Omental fat pad (tissue), 4 donors: ENCODE measurements around the gene SLFNL1. TPM values are rescaled to one million over a fixed set of nuclear protein-coding genes. Genes with fewer than 3 reads are reported as not detected.

Source experiments
- ATAC-seq: fragments of 150-250 bp; one replicate; pipeline ENCODE4 v1.9.1; 2016; ENCODE audit warnings: mild to moderate bottlenecking, moderate library complexity; ENCODE audit not compliant: low FRiP score
- DNase-seq: peaks from one replicate; pipeline ENCODE4 v3.0.0-alpha.2; 2019; ENCODE audit warnings: low spot score
- total RNA-seq, 4 donors: library from RNA; depleted of rRNA; stranded (reverse); fragments of >200 nt; gene quantifications; one replicate each; pipeline ENCODE4 v1.1.0, GENCODE V29; 2016
- TF ChIP-seq, protein P1 (sequence below), 3 donors: fragments of 450-650 bp; IDR thresholded peaks; one replicate each; pipeline ENCODE4 v1.5.1; 2016 to 2017; ENCODE audit warnings: antibody characterized with exemption in 3 of 3, mild to moderate bottlenecking in 3 of 3, moderate library complexity in 2 of 3

Gene SLFNL1
- total RNA-seq = 1 to 10 TPM in 1 of 4 donors, under 1 TPM in 3; 0.19 to 1.6 (median 0.55) TPM

DNA sequence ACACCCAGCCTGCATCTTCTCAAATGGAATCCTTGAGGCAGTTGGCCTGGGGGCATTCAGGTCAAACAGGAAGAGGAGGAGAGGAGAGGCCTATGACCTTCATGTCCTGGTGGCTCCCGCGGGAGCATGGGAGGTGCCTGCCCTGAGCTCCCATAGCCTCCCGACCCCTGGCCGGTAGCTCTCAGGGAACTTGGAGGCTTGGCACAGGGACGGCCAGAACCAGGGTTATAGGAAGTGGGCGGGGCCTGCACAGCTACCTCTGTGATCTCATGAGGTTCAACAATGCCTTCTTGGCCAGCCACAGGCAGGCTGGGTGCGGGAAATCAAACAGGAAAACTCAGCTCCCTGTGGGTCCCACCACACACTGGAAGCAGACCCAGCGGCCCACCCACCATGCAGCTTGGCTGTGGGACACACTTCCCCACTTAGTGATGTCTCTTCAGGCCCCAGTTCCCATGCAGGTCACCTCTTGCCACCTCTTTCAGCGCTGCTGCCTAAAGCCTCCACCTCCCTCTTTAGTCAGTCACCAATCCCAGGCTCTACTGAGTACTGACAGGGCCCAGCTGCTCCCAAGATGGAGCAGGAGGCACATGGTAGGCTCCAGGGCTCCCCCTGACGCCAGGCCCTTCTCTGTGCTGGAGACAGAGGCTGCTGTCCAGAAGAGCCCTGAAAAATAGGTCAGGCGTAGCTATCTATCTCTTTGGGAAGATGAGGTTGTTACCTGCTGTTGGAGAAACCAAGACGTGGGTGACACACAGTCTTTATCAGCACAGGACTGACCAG lies at the start of gene SLFNL1:
TSS of gene SLFNL1 (minus strand) at position 200 of the 783 bp plus-strand sequence. CDS start 1,065 bp downstream, outside the sequence.
- TF ChIP-seq, protein P1, sequence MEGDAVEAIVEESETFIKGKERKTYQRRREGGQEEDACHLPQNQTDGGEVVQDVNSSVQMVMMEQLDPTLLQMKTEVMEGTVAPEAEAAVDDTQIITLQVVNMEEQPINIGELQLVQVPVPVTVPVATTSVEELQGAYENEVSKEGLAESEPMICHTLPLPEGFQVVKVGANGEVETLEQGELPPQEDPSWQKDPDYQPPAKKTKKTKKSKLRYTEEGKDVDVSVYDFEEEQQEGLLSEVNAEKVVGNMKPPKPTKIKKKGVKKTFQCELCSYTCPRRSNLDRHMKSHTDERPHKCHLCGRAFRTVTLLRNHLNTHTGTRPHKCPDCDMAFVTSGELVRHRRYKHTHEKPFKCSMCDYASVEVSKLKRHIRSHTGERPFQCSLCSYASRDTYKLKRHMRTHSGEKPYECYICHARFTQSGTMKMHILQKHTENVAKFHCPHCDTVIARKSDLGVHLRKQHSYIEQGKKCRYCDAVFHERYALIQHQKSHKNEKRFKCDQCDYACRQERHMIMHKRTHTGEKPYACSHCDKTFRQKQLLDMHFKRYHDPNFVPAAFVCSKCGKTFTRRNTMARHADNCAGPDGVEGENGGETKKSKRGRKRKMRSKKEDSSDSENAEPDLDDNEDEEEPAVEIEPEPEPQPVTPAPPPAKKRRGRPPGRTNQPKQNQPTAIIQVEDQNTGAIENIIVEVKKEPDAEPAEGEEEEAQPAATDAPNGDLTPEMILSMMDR (IDR thresholded peaks at IDR 0.05) = no peak
- DNase-seq (no peak), ATAC-seq (no peak)

DNA sequence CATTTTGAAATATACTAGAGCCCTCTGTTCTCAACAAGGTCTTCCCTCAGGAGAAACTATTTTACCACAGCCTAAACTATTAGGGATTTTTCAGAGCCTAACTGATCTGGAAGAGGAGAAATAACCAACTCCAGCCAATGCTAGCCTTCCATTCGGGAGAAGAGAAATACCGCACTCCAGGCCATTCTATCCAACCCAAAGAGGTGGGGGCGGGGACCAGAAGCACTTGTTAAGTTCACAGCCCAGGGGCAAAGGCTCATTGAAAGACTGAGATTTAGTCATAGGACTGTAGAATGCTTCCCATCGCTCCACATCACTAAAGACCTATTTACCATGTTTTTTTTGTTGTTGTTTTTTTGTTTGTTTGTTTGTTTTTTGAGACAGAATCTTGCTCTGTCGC lies 35.4 kb upstream of the SLFNL1 start:
- no peak for DNase-seq
- TF ChIP-seq, protein P1 (IDR thresholded peaks at IDR 0.05) = no peak
- ATAC-seq = no peak

DNA sequence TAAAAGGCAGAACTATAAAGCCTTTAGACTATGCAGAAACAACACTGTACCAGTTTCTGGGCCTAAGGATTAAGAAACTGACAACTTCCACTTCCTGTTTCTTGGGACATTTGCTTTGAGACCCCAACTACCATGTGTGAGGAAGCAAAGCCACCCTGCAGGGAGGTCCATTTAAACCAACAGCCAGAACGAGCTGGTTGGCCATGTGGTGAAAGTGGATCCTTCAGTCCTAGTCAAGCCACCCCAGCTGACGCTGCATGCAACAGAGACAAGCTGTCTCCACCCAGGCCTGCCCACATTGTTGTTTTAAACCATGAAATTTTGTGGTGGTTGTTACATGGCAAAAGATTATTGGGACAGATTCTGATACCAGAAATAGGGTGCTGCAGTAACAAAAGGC lies 31.8 kb upstream of the SLFNL1 start:
- no peak for ATAC-seq
- TF ChIP-seq, protein P1 (IDR thresholded peaks at IDR 0.05) = no peak
- no peak for DNase-seq

DNA sequence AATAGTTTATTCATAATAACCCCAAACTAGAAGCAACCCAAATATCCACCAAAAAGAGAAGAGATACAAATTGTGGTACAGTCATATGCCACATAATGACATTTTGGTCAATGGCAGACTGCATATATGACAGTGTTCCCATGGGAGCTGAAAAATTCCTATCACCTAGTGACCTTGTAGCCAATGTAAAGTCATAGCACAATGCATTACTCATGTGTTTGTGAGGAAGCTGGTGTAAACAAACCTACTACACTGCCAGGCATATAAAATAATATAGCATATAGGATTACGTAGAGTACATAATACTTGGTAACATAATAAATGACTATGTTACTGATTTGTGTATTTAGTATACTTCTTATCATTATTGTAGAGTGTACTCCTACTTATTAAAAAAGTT lies 29.5 kb upstream of the SLFNL1 start:
- no peak for DNase-seq
- TF ChIP-seq, protein P1 (IDR thresholded peaks at IDR 0.05) = no peak
- ATAC-seq = no peak

DNA sequence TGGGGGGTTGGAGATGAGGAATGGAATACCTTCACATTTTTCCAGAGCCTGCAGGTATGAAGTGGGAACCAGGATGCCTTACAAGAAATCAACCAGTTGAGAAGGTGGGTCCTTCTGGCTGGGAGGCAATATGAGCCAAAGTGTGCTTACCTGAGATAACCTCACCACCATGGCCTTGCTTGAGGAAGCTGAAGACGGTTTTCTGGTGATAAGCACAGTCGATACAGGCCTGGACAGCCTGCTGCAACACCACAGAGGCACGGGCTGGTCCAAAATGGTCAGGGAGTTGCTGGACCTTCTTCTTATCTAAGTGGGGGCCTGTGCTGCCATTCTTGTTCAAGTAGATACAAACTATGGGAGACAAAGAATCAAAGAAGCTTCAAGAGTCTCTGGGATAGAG lies 27.0 kb upstream of the SLFNL1 start:
- DNase-seq (no peak), ATAC-seq (no peak)
- TF ChIP-seq, protein P1 (IDR thresholded peaks at IDR 0.05) = no peak

DNA sequence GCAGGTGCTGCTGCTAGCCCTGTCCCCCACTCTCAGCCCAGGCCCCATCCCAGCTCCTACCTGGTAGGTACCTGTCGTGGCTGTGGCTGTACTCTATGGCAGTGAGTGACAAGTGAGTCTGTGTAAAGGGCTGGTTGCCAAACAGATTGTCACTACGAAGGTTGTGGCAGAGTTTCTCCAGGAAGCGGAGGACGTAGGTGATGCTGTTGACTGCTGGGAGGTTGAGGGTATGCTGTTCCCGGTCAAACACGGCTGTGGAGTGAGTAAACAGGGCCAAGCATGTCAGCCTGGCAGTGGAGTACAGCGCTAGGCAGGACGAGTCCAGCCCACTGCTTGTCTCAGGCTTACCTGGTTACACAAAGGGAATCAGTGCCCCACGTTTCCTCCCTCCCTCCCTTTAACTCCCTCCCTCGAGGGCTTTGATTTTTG lies 24.8 kb upstream of the SLFNL1 start:
- ATAC-seq (no peak), DNase-seq (no peak)
- TF ChIP-seq, protein P1 (IDR thresholded peaks at IDR 0.05) = no peak

DNA sequence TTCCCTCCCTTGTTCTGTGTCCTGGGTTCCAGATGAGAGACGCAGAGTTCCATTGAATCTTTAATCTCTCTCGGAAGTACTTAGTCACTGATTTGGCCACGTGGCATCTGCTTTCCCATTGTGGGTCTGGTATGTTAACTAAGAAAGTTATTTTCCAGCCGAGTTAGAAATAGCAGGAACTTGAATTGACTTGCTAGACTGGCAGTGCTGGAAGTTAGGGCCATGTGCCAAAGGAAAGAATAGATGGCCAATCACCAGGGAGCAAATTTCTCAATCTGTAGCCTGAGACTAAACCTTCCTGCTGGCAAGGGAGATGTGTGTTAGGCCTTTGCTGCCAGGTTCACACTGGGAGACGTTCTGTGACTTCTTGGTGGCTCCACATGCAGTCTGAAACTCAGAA lies 24.2 kb upstream of the SLFNL1 start:
- TF ChIP-seq, protein P1 (IDR thresholded peaks at IDR 0.05) = no peak
- DNase-seq (no peak), ATAC-seq (peak; percentile 82)
